Naive thymus-derived CD4-positive, alpha-beta T cell (primary cell): Measurements from ENCODE around the gene RTTN. TPM values are rescaled to one million over a fixed set of nuclear protein-coding genes. Genes with fewer than 3 reads are reported as not detected.

Experiments used
- ATAC-seq: fragments of 150-1000 bp; cut with Tn5 transposase; 2 replicates; pipeline ENCODE4 v1.10.0; 2021; ENCODE audit warnings: mild to moderate bottlenecking, moderate library complexity
- CTCF ChIA-PET: fragments of 350-600 bp; sonication (Branson Sonifier 250); formaldehyde crosslinking; loops from one replicate; lab custom pipeline; 2021; ENCODE audit warnings: antibody characterized with exemption; lab: Charles Lee
- POLR2A ChIA-PET: fragments of 350-600 bp; sonication (Branson Sonifier 250); formaldehyde crosslinking; loops from one replicate; lab custom pipeline; 2021; ENCODE audit warnings: antibody characterized with exemption, inconsistent platforms; lab: Charles Lee
- DNase-seq, 9 donors: peaks; one replicate each; pipeline versions ENCODE4 v3.0.0 to v3.0.0-alpha.2; 2020 to 2022; ENCODE audit warnings: mixed read lengths in 1 of 9
- H3K27ac ChIP-seq: one replicate; pipeline ENCODE4 v1.7.0; 2013; ENCODE audit warnings: mild to moderate bottlenecking, low read depth, low read length, moderate library complexity
- H3K27me3 ChIP-seq, 2 donors: one replicate each; pipeline ENCODE4 v1.7.0; 2013; ENCODE audit warnings: low read length in 2 of 2, mild to moderate bottlenecking in 2 of 2, moderate library complexity in 2 of 2; ENCODE audit not compliant: control insufficient read depth in 2 of 2, insufficient read depth in 2 of 2
- H3K36me3 ChIP-seq, 3 experiments: 1 replicate in 2 of 3; 2 replicates in 1 of 3; pipeline ENCODE4 v1.7.0; 2013; ENCODE audit warnings: low read length in 3 of 3, mild to moderate bottlenecking in 3 of 3, moderate library complexity in 1 of 3; ENCODE audit not compliant: insufficient read depth in 3 of 3, control insufficient read depth in 2 of 3
- H3K4me1 ChIP-seq, 2 donors: one replicate each; pipeline ENCODE4 v1.7.0; 2013; ENCODE audit warnings: low read length in 2 of 2, mild to moderate bottlenecking in 2 of 2, moderate library complexity in 1 of 2; ENCODE audit not compliant: control insufficient read depth in 2 of 2, insufficient read depth in 2 of 2
- H3K4me3 ChIP-seq: 2 replicates; pipeline ENCODE4 v1.7.0; 2013; ENCODE audit warnings: mild to moderate bottlenecking, low read length
- H3K9me3 ChIP-seq, 3 experiments: 1 replicate in 2 of 3; 2 replicates in 1 of 3; pipeline ENCODE4 v1.7.0; 2013; ENCODE audit warnings: low read length in 3 of 3; ENCODE audit not compliant: control insufficient read depth in 2 of 3
- H3K27ac Mint-ChIP-seq, 9 donors: one replicate each; pipeline ENCODE4 v1.8.0; 2020 to 2022; ENCODE audit warnings: mixed read lengths in 9 of 9, mild to moderate bottlenecking in 8 of 9, moderate library complexity in 5 of 9, inconsistent platforms in 2 of 9
- H3K27me3 Mint-ChIP-seq, 5 donors: one replicate each; pipeline ENCODE4 v1.8.0; 2021 to 2022; ENCODE audit warnings: mixed read lengths in 5 of 5, mild to moderate bottlenecking in 1 of 5
- H3K36me3 Mint-ChIP-seq, 5 donors: one replicate each; pipeline ENCODE4 v1.8.0; 2020 to 2022; ENCODE audit warnings: mixed read lengths in 5 of 5, mild to moderate bottlenecking in 3 of 5, inconsistent platforms in 1 of 5
- H3K4me1 Mint-ChIP-seq, 7 donors: one replicate each; pipeline ENCODE4 v1.8.0; 2020 to 2022; ENCODE audit warnings: mixed read lengths in 7 of 7, mild to moderate bottlenecking in 3 of 7, inconsistent platforms in 1 of 7
- H3K4me3 Mint-ChIP-seq, 10 donors: one replicate each; pipeline ENCODE4 v1.8.0; 2020 to 2022; ENCODE audit warnings: mild to moderate bottlenecking in 10 of 10, mixed read lengths in 10 of 10, moderate library complexity in 6 of 10, inconsistent platforms in 2 of 10
- H3K9me3 Mint-ChIP-seq, 11 donors: one replicate each; pipeline ENCODE4 v1.8.0; 2020 to 2022; ENCODE audit warnings: mixed read lengths in 11 of 11, mild to moderate bottlenecking in 4 of 11, inconsistent platforms in 1 of 11, moderate library complexity in 1 of 11
- intact Hi-C, 2 donors: fragments of 100-400 bp; cut with micrococcal nuclease; formaldehyde crosslinking; loops; one replicate each; pipeline ENCODE4 v1.15.1; 2023
- polyA plus RNA-seq, 2 donors: library from polyadenylated mRNA; unstranded; fragments of 300-500 nt; fragmentation: Illumina TruSeq; gene quantifications; one replicate each; pipeline ENCODE4 v1.2.3, GENCODE V29; 2021
- total RNA-seq, 6 experiments: library from RNA in 5 of 6; stranded (reverse) in 5 of 6; gene quantifications; 1 replicate in 5 of 6; 2 replicates in 1 of 6; pipeline ENCODE4 v1.2.3 and lab custom pipeline; 2021 to 2026

RTTN gene
- total and polyA plus RNA-seq, 7 experiments from 2014 or later: 2.8 to 33.2 (median 27.0) TPM

GRCh38 chr18:70047931-70048603, 157.4 kb downstream of the RTTN start:
- ChIA-PET POLR2A (no interaction called here), CTCF (no interaction called here)
- H3K4me1 ChIP-seq: no peaks in the 10 kb centered on the region
- ATAC-seq (no peak), DNase-seq (no peak)
- Mint-ChIP-seq H3K9me3 (peaks cover 0 to 2% (median 0%) of the 10 kb centered on the region in 11 donors), H3K4me3 (no peak overlapping the region), H3K36me3 (peaks cover 11 to 49% (median 35%) of the 10 kb centered on the region in 5 donors), H3K27me3 (no peaks in the 10 kb centered on the region), H3K27ac (no peak overlapping the region), H3K4me1 (no peaks in the 10 kb centered on the region)
- H3K27ac ChIP-seq: no peak overlapping the region
- H3K36me3 ChIP-seq: peaks cover 0 to 11% (median 0%) of the 10 kb centered on the region in 3 experiments
- intact Hi-C loops: no loop called here
- no peaks in the 10 kb centered on the region for H3K27me3 ChIP-seq
- H3K4me3 ChIP-seq: no peak overlapping the region
- H3K9me3 ChIP-seq: no peaks in the 10 kb centered on the region

- Mint-ChIP-seq H3K4me1 (no peaks in the 10 kb centered on the region), H3K9me3 (peaks cover 0 to 2% (median 0%) of the 10 kb centered on the region in 11 donors), H3K27ac (peak overlapping the region in 1 of 9 donors; percentile 3), H3K4me3 (no peak overlapping the region), H3K27me3 (no peaks in the 10 kb centered on the region), H3K36me3 (peaks cover 16 to 53% (median 39%) of the 10 kb centered on the region in 5 donors)
- ATAC-seq (no peak), DNase-seq (no peak)
- H3K27ac ChIP-seq: no peak overlapping the region
- POLR2A ChIA-PET: no interaction called here
- H3K4me3 ChIP-seq: no peak overlapping the region
- CTCF ChIA-PET: no interaction called here
- H3K27me3 ChIP-seq: no peaks in the 10 kb centered on the region
- intact Hi-C loops: no loop called here
- no peaks in the 10 kb centered on the region for H3K4me1 ChIP-seq
- H3K9me3 ChIP-seq: no peaks in the 10 kb centered on the region
- H3K36me3 ChIP-seq: peaks cover 0 to 7% (median 0%) of the 10 kb centered on the region in 3 experiments
Measured at GRCh38 chr18:70046796-70047195, 158.7 kb downstream of the RTTN start.

- Mint-ChIP-seq H3K4me1 (no peaks in the 10 kb centered on the region), H3K27ac (no peak overlapping the region), H3K4me3 (no peak overlapping the region), H3K27me3 (no peaks in the 10 kb centered on the region), H3K9me3 (peaks cover 0 to 2% (median 0%) of the 10 kb centered on the region in 11 donors), H3K36me3 (peaks cover 16 to 53% (median 38%) of the 10 kb centered on the region in 5 donors)
- DNase-seq (no peak), ATAC-seq (no peak)
- intact Hi-C loops: no loop called here
- H3K27me3 ChIP-seq: no peaks in the 10 kb centered on the region
- no peak overlapping the region for H3K4me3 ChIP-seq
- H3K9me3 ChIP-seq: no peaks in the 10 kb centered on the region
- POLR2A ChIA-PET: no interaction called here
- no peak overlapping the region for H3K27ac ChIP-seq
- CTCF ChIA-PET: no interaction called here
- H3K4me1 ChIP-seq: no peaks in the 10 kb centered on the region
- peaks cover 0 to 1% (median 0%) of the 10 kb centered on the region in 3 experiments for H3K36me3 ChIP-seq
Measured at GRCh38 chr18:70046207-70046606, 159.3 kb downstream of the RTTN start.

GRCh38 chr18:70044632-70045031, 160.9 kb downstream of the RTTN start:
- Histone ChIP-seq H3K9me3 (no peaks in the 10 kb centered on the region), H3K4me1 (no peaks in the 10 kb centered on the region), H3K4me3 (no peak overlapping the region), H3K27ac (no peak overlapping the region), H3K36me3 (no peaks in the 10 kb centered on the region), H3K27me3 (no peaks in the 10 kb centered on the region)
- ChIA-PET CTCF (no interaction called here), POLR2A (no interaction called here)
- Mint-ChIP-seq H3K4me3 (no peak overlapping the region), H3K4me1 (no peaks in the 10 kb centered on the region), H3K27me3 (no peaks in the 10 kb centered on the region), H3K27ac (no peak overlapping the region), H3K9me3 (no peaks in the 10 kb centered on the region), H3K36me3 (peaks cover 5 to 49% (median 31%) of the 10 kb centered on the region in 5 donors)
- ATAC-seq (no peak), DNase-seq (no peak)
- intact Hi-C loops: no loop called here

GRCh38 chr18:70041459-70042050, 163.9 kb downstream of the RTTN start:
- ChIA-PET POLR2A (no interaction called here), CTCF (no interaction called here)
- Mint-ChIP-seq H3K4me3 (no peak overlapping the region), H3K36me3 (peaks cover 9 to 67% (median 48%) of the 10 kb centered on the region in 5 donors), H3K9me3 (peaks cover 0 to 3% (median 0%) of the 10 kb centered on the region in 11 donors), H3K27me3 (no peaks in the 10 kb centered on the region), H3K4me1 (no peaks in the 10 kb centered on the region), H3K27ac (no peak overlapping the region)
- H3K36me3 ChIP-seq: peaks cover 0 to 7% (median 0%) of the 10 kb centered on the region in 3 experiments
- H3K27me3 ChIP-seq: no peaks in the 10 kb centered on the region
- intact Hi-C loops: no loop called here
- no peak overlapping the region for H3K4me3 ChIP-seq
- no peak overlapping the region for H3K27ac ChIP-seq
- no peaks in the 10 kb centered on the region for H3K4me1 ChIP-seq
- DNase-seq: no peak
- ATAC-seq: no peak
- no peaks in the 10 kb centered on the region for H3K9me3 ChIP-seq

GRCh38 chr18:70039186-70039585, 166.3 kb downstream of the RTTN start:
- ChIA-PET CTCF (no interaction called here), POLR2A (no interaction called here)
- DNase-seq (no peak), ATAC-seq (no peak)
- H3K4me1 Mint-ChIP-seq: no peaks in the 10 kb centered on the region
- no peaks in the 10 kb centered on the region for H3K27me3 ChIP-seq
- no peak overlapping the region for H3K27ac ChIP-seq
- no peaks in the 10 kb centered on the region for H3K9me3 ChIP-seq
- no peak overlapping the region for H3K27ac Mint-ChIP-seq
- H3K4me1 ChIP-seq: no peaks in the 10 kb centered on the region
- intact Hi-C loops: no loop called here
- peaks cover 9 to 80% (median 52%) of the 10 kb centered on the region in 5 donors for H3K36me3 Mint-ChIP-seq
- H3K36me3 ChIP-seq: peaks cover 0 to 7% (median 0%) of the 10 kb centered on the region in 3 experiments
- H3K27me3 Mint-ChIP-seq: no peaks in the 10 kb centered on the region
- H3K4me3 ChIP-seq: no peak overlapping the region
- H3K9me3 Mint-ChIP-seq: peaks cover 0 to 7% (median 0%) of the 10 kb centered on the region in 11 donors
- no peak overlapping the region for H3K4me3 Mint-ChIP-seq
